GM21786 (cell line): Measurements from ENCODE around the gene OR2B6.
"Not testable (repeated sequence)": the region's sequence is repeated elsewhere in the genome, so short reads cannot be mapped to it uniquely, and the experiment has no call there.

Source experiments
- ATAC-seq: cut with Tn5 transposase; IDR thresholded peaks from one replicate; pipeline ENCODE4 v1.9.1; 2021; ENCODE audit not compliant: unreplicated experiment

Gene OR2B6

GRCh38 chr6:27956941-27957340 lies at the start of gene OR2B6:
Gene OR2B6 (plus strand): TSS chr6:27957241. CDS start chr6:27957241, 0 bp downstream.
- no peak for ATAC-seq

GRCh38 chr6:27908017-27908416 lies 49.0 kb upstream of the OR2B6 start:
- ATAC-seq, result no peak

GRCh38 chr6:27911956-27912446 lies 45.0 kb upstream of the OR2B6 start, which contains the start of gene OR2B2:
Gene OR2B2 (minus strand): TSS chr6:27912396. CDS start chr6:27912319, 77 bp downstream.
- no peak for ATAC-seq

GRCh38 chr6:27922949-27923348 lies 34.1 kb upstream of the OR2B6 start:
- no peak for ATAC-seq

- ATAC-seq, result no peak
Measured at GRCh38 chr6:27924179-27924578, 32.9 kb upstream of the OR2B6 start.

- not testable (repeated sequence) for ATAC-seq
Measured at GRCh38 chr6:27928041-27928440, 29.0 kb upstream of the OR2B6 start.

GRCh38 chr6:27929930-27930329 lies 27.1 kb upstream of the OR2B6 start:
- not testable (repeated sequence) for ATAC-seq

GRCh38 chr6:27931209-27931608 lies 25.8 kb upstream of the OR2B6 start:
- no peak for ATAC-seq

- no peak for ATAC-seq
Measured at GRCh38 chr6:27940766-27941165, 16.3 kb upstream of the OR2B6 start.

- ATAC-seq, result not testable (repeated sequence)
Measured at GRCh38 chr6:27943072-27943471, 14.0 kb upstream of the OR2B6 start.

- ATAC-seq, result no peak
Measured at GRCh38 chr6:27948237-27948636, 8.8 kb upstream of the OR2B6 start.

GRCh38 chr6:27951040-27951439 lies 6.0 kb upstream of the OR2B6 start:
- no peak for ATAC-seq

- ATAC-seq, result no peak
Measured at GRCh38 chr6:27957516-27957915, 475 bp downstream of the OR2B6 start.

- no peak for ATAC-seq
Measured at GRCh38 chr6:27962506-27962905, 5.5 kb downstream of the OR2B6 start.

- ATAC-seq, result no peak
Measured at GRCh38 chr6:27966044-27966443, 9.0 kb downstream of the OR2B6 start.

- ATAC-seq, result no peak
Measured at GRCh38 chr6:27966816-27967426, 9.9 kb downstream of the OR2B6 start.

GRCh38 chr6:27970444-27970843 lies 13.4 kb downstream of the OR2B6 start:
- no peak for ATAC-seq

- ATAC-seq, result no peak
Measured at GRCh38 chr6:27972750-27973149, 15.7 kb downstream of the OR2B6 start.

GRCh38 chr6:27977387-27977786 lies 20.3 kb downstream of the OR2B6 start:
- no peak for ATAC-seq

GRCh38 chr6:27978705-27979104 lies 21.7 kb downstream of the OR2B6 start:
- ATAC-seq, result no peak

- no peak for ATAC-seq
Measured at GRCh38 chr6:27980111-27980510, 23.1 kb downstream of the OR2B6 start.

GRCh38 chr6:27986928-27987725 lies 30.1 kb downstream of the OR2B6 start:
- no peak for ATAC-seq
